Activated CD4-positive, alpha-beta T cell treated with anti-CD3 and anti-CD28 coated beads, Interleukin-2, amount 10 ng/mL, durations not matched to agents 7 days and 5 days (primary cell): ENCODE data around the gene FABP1. TPM values are rescaled to one million over a fixed set of nuclear protein-coding genes. Genes with fewer than 3 reads are reported as not detected.

ENCODE experiments used
- CTCF ChIA-PET: fragments of 350-600 bp; sonication (Branson Sonifier 250); formaldehyde crosslinking; loops from one replicate; lab custom pipeline; 2021; ENCODE audit warnings: antibody characterized with exemption; lab: Charles Lee
- POLR2A ChIA-PET: fragments of 350-600 bp; sonication (Branson Sonifier 250); formaldehyde crosslinking; loops from one replicate; lab custom pipeline; 2021; ENCODE audit warnings: antibody characterized with exemption; lab: Charles Lee
- DNase-seq: peaks from one replicate; pipeline ENCODE4 v3.0.0-alpha.2; 2020
- H3K27ac Mint-ChIP-seq: one replicate; pipeline ENCODE4 v1.8.0; 2021; ENCODE audit warnings: mild to moderate bottlenecking, moderate library complexity, mixed read lengths
- H3K27me3 Mint-ChIP-seq: one replicate; pipeline ENCODE4 v1.8.0; 2021; ENCODE audit warnings: mixed read lengths
- H3K36me3 Mint-ChIP-seq: one replicate; pipeline ENCODE4 v1.8.0; 2021; ENCODE audit warnings: low read depth, mixed read lengths
- H3K4me1 Mint-ChIP-seq: one replicate; pipeline ENCODE4 v1.8.0; 2021; ENCODE audit warnings: mixed read lengths
- H3K4me3 Mint-ChIP-seq: one replicate; pipeline ENCODE4 v1.8.0; 2021; ENCODE audit warnings: mild to moderate bottlenecking, moderate library complexity, mixed read lengths
- H3K9me3 Mint-ChIP-seq: one replicate; pipeline ENCODE4 v1.8.0; 2021; ENCODE audit warnings: mixed read lengths
- microRNA-seq: library from miRNA; unstranded; fragments of <30 nt; microRNA quantifications from one replicate; pipeline ENCODE4 v1.2.0, GENCODE V29; 2021; ENCODE audit warnings: borderline microRNAs expressed, borderline replicate concordance
- total RNA-seq, 2 experiments: library from RNA; stranded (reverse); gene quantifications; one replicate each; pipeline ENCODE4 v1.2.3, GENCODE V29; 2021

Gene FABP1
- total RNA-seq, 2 experiments from 2014 or later, result not detected

- no peaks in the 10 kb centered on the region for H3K27me3 Mint-ChIP-seq
- no peak for DNase-seq
- H3K36me3 Mint-ChIP-seq, result no peaks in the 10 kb centered on the region
- no peaks in the 10 kb centered on the region for H3K9me3 Mint-ChIP-seq
- no peaks in the 10 kb centered on the region for H3K4me1 Mint-ChIP-seq
- no peak overlapping the region for H3K27ac Mint-ChIP-seq
- H3K4me3 Mint-ChIP-seq, result no peak overlapping the region
- CTCF ChIA-PET, result no interaction called here
- POLR2A ChIA-PET, result no interaction called here
These were observed 45.1 kb downstream of the FABP1 start for GRCh38 chr2:88082781-88083180.

GRCh38 chr2:88081924-88082608, 45.8 kb downstream of the FABP1 start:
- CTCF ChIA-PET, result no interaction called here
- no peaks in the 10 kb centered on the region for H3K4me1 Mint-ChIP-seq
- H3K27me3 Mint-ChIP-seq, result no peaks in the 10 kb centered on the region
- H3K4me3 Mint-ChIP-seq, result no peak overlapping the region
- H3K9me3 Mint-ChIP-seq, result no peaks in the 10 kb centered on the region
- POLR2A ChIA-PET, result no interaction called here
- no peak for DNase-seq
- H3K36me3 Mint-ChIP-seq, result no peaks in the 10 kb centered on the region
- no peak overlapping the region for H3K27ac Mint-ChIP-seq

GRCh38 chr2:88080545-88080944, 47.3 kb downstream of the FABP1 start:
- ChIA-PET POLR2A (no interaction called here), CTCF (interaction anchor here (0.7 kb wide), 1 partner anchor 1308 kb away, joined by 3 read pairs; no protein-coding TSS in a partner anchor)
- no peaks in the 10 kb centered on the region for H3K9me3 Mint-ChIP-seq
- no peaks in the 10 kb centered on the region for H3K27me3 Mint-ChIP-seq
- no peaks in the 10 kb centered on the region for H3K4me1 Mint-ChIP-seq
- no peak for DNase-seq
- no peak overlapping the region for H3K27ac Mint-ChIP-seq
- no peak overlapping the region for H3K4me3 Mint-ChIP-seq
- H3K36me3 Mint-ChIP-seq, result no peaks in the 10 kb centered on the region

- H3K4me1 Mint-ChIP-seq, result no peaks in the 10 kb centered on the region
- H3K9me3 Mint-ChIP-seq, result no peaks in the 10 kb centered on the region
- H3K4me3 Mint-ChIP-seq, result no peak overlapping the region
- CTCF ChIA-PET, result interaction anchor here (0.9 to 1.5 kb wide), 3 partner anchors 16 to 81 kb away, joined by 3 to 4 read pairs (median 3); no protein-coding TSS in a partner anchor
- H3K36me3 Mint-ChIP-seq, result no peaks in the 10 kb centered on the region
- POLR2A ChIA-PET, result no interaction called here
- DNase-seq, result no peak
- no peak overlapping the region for H3K27ac Mint-ChIP-seq
- H3K27me3 Mint-ChIP-seq, result no peaks in the 10 kb centered on the region
These were observed 49.2 kb downstream of the FABP1 start for GRCh38 chr2:88078643-88079172.

- Mint-ChIP-seq H3K27ac (no peak overlapping the region), H3K4me3 (no peak overlapping the region), H3K9me3 (no peaks in the 10 kb centered on the region), H3K4me1 (no peaks in the 10 kb centered on the region), H3K36me3 (no peaks in the 10 kb centered on the region), H3K27me3 (no peaks in the 10 kb centered on the region)
- POLR2A ChIA-PET, result no interaction called here
- no peak for DNase-seq
- CTCF ChIA-PET, result interaction anchor here (2.3 kb wide), 1 partner anchor 17 kb away, joined by 5 read pairs; no protein-coding TSS in a partner anchor
These were observed 50.8 kb downstream of the FABP1 start for GRCh38 chr2:88077080-88077479.

- no peaks in the 10 kb centered on the region for H3K36me3 Mint-ChIP-seq
- ChIA-PET POLR2A (no interaction called here), CTCF (interaction anchor here (2.3 kb wide), 1 partner anchor 14 kb away, joined by 5 read pairs; no protein-coding TSS in a partner anchor)
- no peak overlapping the region for H3K27ac Mint-ChIP-seq
- no peaks in the 10 kb centered on the region for H3K27me3 Mint-ChIP-seq
- H3K4me1 Mint-ChIP-seq, result no peaks in the 10 kb centered on the region
- no peaks in the 10 kb centered on the region for H3K9me3 Mint-ChIP-seq
- H3K4me3 Mint-ChIP-seq, result no peak overlapping the region
- no peak for DNase-seq
These were observed 53.0 kb downstream of the FABP1 start for GRCh38 chr2:88074854-88075292.

- Mint-ChIP-seq H3K27ac (no peak overlapping the region), H3K36me3 (no peaks in the 10 kb centered on the region), H3K9me3 (no peaks in the 10 kb centered on the region), H3K27me3 (no peaks in the 10 kb centered on the region), H3K4me3 (no peak overlapping the region), H3K4me1 (no peaks in the 10 kb centered on the region)
- ChIA-PET CTCF (no interaction called here), POLR2A (no interaction called here)
- no peak for DNase-seq
These were observed 53.7 kb downstream of the FABP1 start for GRCh38 chr2:88074150-88074549.

Small RNA genes within 50 kb of the gene (microRNA-seq; reads per million reads assigned to microRNA genes)
- gene MIR4780, result not detected

Other genes starting within 250 kb of the FABP1 start
- gene RNU2-63P, start 111.5 kb downstream of the FABP1 start, total RNA-seq, result 1 to 10 TPM; 1.9 TPM
- 10 to 100 TPM; 20.5 to 21.7 TPM for gene KRCC1, start 72.3 kb downstream of the FABP1 start, total RNA-seq
- gene SMYD1, start 60.2 kb downstream of the FABP1 start, total RNA-seq, result not detected
- gene THNSL2, start 42.3 kb upstream of the FABP1 start, total RNA-seq, result under 1 TPM; 0.06 to 0.25 TPM